SJSA1 (cell line): ENCODE results near the gene SUMO2. TPM values are rescaled to one million over a fixed set of nuclear protein-coding genes. Genes with fewer than 3 reads are reported as not detected.
"Not testable (repeated sequence)": the region's sequence is repeated elsewhere in the genome, so short reads cannot be mapped to it uniquely, and the experiment has no call there.

Source experiments
- DNase-seq, 2 experiments: peaks; one replicate each; pipeline ENCODE4 v3.0.0-alpha.2; 2015 to 2020; ENCODE audit warnings: low spot score in 2 of 2, low read depth in 1 of 2
- H3K27ac ChIP-seq: fragments of 250-450 bp; sonication (Bioruptor Pico); 2 replicates; pipeline ENCODE4 v1.5.1; 2020; ENCODE audit warnings: mild to moderate bottlenecking, moderate library complexity
- H3K27me3 ChIP-seq: fragments of 250-450 bp; sonication (Bioruptor Pico); replicated peaks from 2 replicates; pipeline ENCODE4 v1.5.1; 2020; ENCODE audit warnings: mild to moderate bottlenecking, moderate library complexity
- H3K36me3 ChIP-seq: fragments of 250-450 bp; sonication (Bioruptor Pico); 2 replicates; pipeline ENCODE4 v1.5.1; 2020; ENCODE audit warnings: mild to moderate bottlenecking
- H3K4me1 ChIP-seq: fragments of 250-450 bp; sonication (Bioruptor Pico); replicated peaks from 2 replicates; pipeline ENCODE4 v1.6.1; 2021; ENCODE audit warnings: mild to moderate bottlenecking
- H3K4me3 ChIP-seq: fragments of 250-450 bp; sonication (Bioruptor Pico); 2 replicates; pipeline ENCODE4 v1.5.1; 2020; ENCODE audit warnings: mild to moderate bottlenecking
- H3K9me3 ChIP-seq: fragments of 250-450 bp; sonication (Bioruptor Pico); replicated peaks from 2 replicates; pipeline ENCODE4 v1.5.1; 2020; ENCODE audit warnings: mild to moderate bottlenecking
- total RNA-seq: library from RNA; depleted of rRNA; stranded (reverse); fragments of >200 nt; shearing (Covaris generic); gene quantifications from 2 replicates; pipeline ENCODE4 v1.2.3, GENCODE V29; 2014

The SUMO2 gene
- total RNA-seq, 1 experiment from 2014 or later, result 212 TPM

DNA sequence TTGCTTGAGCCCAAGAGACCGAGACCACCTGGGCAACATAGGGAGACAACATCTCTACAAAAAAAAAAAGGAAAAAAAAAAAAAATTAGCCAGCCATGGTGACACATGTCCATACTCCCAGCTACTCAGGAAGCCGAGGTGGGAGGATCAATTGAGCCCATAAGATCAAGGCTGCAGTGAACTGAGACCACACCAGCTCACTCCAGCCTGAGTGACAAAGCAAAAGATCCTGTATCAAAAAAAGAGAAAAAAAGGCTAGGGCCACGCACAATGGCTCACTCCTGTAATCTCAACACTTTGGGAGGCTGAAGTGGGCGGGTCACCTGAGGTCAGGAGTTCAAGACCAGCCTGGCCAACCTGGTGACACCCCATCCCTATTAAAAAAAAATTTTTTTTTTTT lies 13.8 kb downstream of the SUMO2 start:
- no peak overlapping the region for H3K4me3 ChIP-seq
- DNase-seq, result no peak
- H3K4me1 ChIP-seq, result no peaks in the 10 kb centered on the region
- H3K9me3 ChIP-seq, result no peaks in the 10 kb centered on the region
- H3K36me3 ChIP-seq, result peaks cover 94% of the 10 kb centered on the region
- H3K27me3 ChIP-seq, result no peaks in the 10 kb centered on the region
- H3K27ac ChIP-seq, result no peak overlapping the region

DNA sequence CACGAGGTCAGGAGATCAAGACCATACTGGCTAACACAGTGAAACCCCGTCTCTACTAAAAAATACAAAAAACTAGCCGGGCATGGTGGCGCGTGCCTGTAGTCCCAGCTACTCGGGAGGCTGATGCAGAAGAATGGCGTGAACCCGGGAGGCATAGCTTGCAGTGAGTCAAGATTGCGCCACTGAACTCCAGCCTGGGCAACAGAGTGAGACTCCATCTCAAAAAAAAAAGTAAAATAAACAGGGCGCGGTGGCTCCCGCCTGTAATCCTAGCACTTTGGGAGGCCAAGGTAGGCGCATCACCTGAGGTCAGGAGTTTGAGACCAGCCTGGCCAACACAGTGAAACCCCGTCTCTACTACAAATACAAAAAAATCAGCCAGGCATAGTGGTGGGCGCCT lies 18.2 kb downstream of the SUMO2 start:
- not testable (repeated sequence) for H3K4me1 ChIP-seq, H3K27me3 ChIP-seq, H3K27ac ChIP-seq, DNase-seq, H3K9me3 ChIP-seq, H3K4me3 ChIP-seq
- peaks cover 67% of the 10 kb centered on the region for H3K36me3 ChIP-seq

DNA sequence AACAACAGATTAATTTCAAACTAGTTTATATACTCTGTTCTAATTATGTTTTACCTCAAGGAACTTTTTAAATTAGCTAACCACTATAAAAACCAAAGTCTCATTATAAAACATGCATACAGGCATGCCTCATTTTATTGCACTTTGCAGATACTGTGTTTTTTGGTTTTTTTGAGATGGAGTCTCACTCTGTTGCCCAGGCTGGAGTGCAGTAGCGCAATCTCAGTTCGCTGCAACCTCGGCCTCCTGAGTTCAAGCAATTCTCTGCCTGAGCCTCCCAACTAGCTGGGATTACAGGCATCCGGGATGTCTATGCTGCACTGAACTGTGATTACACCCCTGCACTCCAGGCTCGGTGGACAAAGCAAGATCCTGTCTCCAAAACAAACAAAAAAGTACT lies 19.7 kb downstream of the SUMO2 start:
- Histone ChIP-seq H3K27me3 (no peaks in the 10 kb centered on the region), H3K4me1 (peaks cover 17% of the 10 kb centered on the region), H3K27ac (no peak overlapping the region), H3K4me3 (no peak overlapping the region), H3K36me3 (peaks cover 52% of the 10 kb centered on the region), H3K9me3 (no peaks in the 10 kb centered on the region)
- DNase-seq, result no peak

GRCh38 chr17:75160211-75160610 lies 22.5 kb downstream of the SUMO2 start:
- peaks cover 18% of the 10 kb centered on the region for H3K4me1 ChIP-seq
- no peak overlapping the region for H3K27ac ChIP-seq
- H3K36me3 ChIP-seq, result peaks cover 29% of the 10 kb centered on the region
- no peaks in the 10 kb centered on the region for H3K9me3 ChIP-seq
- no peak for DNase-seq
- no peak overlapping the region for H3K4me3 ChIP-seq
- H3K27me3 ChIP-seq, result no peaks in the 10 kb centered on the region

DNA sequence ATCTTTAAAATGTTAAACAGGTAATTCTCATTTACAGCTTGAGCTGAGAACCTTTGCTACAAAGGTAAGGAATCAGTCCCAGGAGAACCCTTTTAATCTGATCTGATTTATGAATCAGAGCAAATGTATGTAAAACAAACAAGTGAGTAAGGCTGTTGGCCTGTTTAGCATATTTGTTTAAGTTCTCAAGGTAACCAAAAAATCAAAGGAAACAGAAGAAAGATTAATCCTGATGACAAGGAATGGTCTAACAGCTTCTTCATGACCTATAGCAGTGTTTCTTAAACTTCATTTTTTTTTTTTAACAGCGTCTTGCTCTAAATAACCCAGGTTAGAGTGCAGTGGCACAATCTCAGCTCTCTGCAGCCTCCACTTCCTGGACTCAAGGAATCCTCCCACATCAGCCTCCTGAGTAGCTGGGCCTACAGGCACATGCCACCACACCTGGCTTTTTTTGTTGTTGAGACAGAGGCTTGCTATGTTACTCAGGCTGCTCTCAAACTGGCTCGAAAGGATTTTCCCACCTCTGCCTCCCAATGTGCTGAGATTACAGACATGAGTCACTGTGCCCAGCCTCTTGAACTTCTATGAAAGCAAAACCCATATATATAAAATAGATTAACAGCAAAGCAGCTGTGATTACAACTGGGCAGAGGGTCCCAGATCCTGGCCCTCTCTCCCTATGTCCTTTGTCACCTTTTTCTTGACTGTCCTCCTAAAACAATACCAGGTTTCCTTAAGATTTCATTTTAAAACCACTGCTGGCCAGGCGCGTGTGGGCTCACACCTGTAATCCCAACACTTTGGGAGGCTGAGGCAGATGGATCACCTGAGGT lies 23.3 kb downstream of the SUMO2 start:
- peak in 1 of 2 experiments; percentile 37 for DNase-seq
- H3K4me1 ChIP-seq, result peaks cover 24% of the 10 kb centered on the region
- no peak overlapping the region for H3K4me3 ChIP-seq
- no peaks in the 10 kb centered on the region for H3K27me3 ChIP-seq
- no peaks in the 10 kb centered on the region for H3K9me3 ChIP-seq
- peak overlapping the region; percentile 29 for H3K27ac ChIP-seq
- peaks cover 22% of the 10 kb centered on the region for H3K36me3 ChIP-seq

GRCh38 chr17:75158480-75158879 lies 24.3 kb downstream of the SUMO2 start:
- Histone ChIP-seq H3K4me1 (peaks cover 24% of the 10 kb centered on the region), H3K36me3 (peaks cover 22% of the 10 kb centered on the region)
- not testable (repeated sequence) for H3K27ac ChIP-seq, H3K27me3 ChIP-seq, H3K9me3 ChIP-seq, DNase-seq, H3K4me3 ChIP-seq

DNA sequence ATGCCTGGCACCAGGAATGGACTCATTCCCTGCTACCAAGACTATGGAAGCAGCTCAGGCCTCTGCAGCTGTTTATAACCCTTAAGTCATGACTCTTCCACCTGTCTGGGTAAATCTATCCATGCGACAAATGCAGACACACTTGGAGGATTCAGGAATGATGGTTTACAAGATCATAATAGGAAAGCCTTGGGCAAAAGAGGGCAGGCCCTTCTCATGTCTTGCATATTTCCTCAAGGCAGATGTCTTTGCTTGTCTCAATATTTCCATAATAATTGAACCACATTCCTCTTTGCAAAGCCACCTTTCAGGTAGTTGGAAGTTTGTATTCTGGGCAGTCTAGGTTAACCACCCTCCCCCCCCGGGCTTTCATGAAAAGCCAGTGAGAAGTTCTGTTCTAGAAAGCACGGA lies 27.6 kb downstream of the SUMO2 start:
- no peaks in the 10 kb centered on the region for H3K27me3 ChIP-seq
- DNase-seq, result no peak
- no peak overlapping the region for H3K4me3 ChIP-seq
- H3K4me1 ChIP-seq, result peaks cover 34% of the 10 kb centered on the region
- peaks cover 19% of the 10 kb centered on the region for H3K36me3 ChIP-seq
- no peak overlapping the region for H3K27ac ChIP-seq
- H3K9me3 ChIP-seq, result no peaks in the 10 kb centered on the region

- Histone ChIP-seq H3K4me1 (peaks cover 29% of the 10 kb centered on the region), H3K9me3 (no peaks in the 10 kb centered on the region), H3K27ac (peak within 1 kb of the TSS; percentile 63), H3K4me3 (peak within 1 kb of the TSS; percentile 87), H3K36me3 (peaks cover 24% of the 10 kb centered on the region), H3K27me3 (no peaks in the 10 kb centered on the region)
- peak; percentile 99 to 100 for DNase-seq
Measured at GRCh38 chr17:75154195-75155106, 28.3 kb downstream of the SUMO2 start, which contains the start of gene JPT1. Gene JPT1 (minus strand): TSS chr17:75154512. CDS start chr17:75154397, 115 bp downstream.

- peak overlapping the region; percentile 87 for H3K4me3 ChIP-seq
- H3K27ac ChIP-seq, result peak overlapping the region; percentile 63
Measured at GRCh38 chr17:75153780-75154194, 29.0 kb downstream of the SUMO2 start.

DNA sequence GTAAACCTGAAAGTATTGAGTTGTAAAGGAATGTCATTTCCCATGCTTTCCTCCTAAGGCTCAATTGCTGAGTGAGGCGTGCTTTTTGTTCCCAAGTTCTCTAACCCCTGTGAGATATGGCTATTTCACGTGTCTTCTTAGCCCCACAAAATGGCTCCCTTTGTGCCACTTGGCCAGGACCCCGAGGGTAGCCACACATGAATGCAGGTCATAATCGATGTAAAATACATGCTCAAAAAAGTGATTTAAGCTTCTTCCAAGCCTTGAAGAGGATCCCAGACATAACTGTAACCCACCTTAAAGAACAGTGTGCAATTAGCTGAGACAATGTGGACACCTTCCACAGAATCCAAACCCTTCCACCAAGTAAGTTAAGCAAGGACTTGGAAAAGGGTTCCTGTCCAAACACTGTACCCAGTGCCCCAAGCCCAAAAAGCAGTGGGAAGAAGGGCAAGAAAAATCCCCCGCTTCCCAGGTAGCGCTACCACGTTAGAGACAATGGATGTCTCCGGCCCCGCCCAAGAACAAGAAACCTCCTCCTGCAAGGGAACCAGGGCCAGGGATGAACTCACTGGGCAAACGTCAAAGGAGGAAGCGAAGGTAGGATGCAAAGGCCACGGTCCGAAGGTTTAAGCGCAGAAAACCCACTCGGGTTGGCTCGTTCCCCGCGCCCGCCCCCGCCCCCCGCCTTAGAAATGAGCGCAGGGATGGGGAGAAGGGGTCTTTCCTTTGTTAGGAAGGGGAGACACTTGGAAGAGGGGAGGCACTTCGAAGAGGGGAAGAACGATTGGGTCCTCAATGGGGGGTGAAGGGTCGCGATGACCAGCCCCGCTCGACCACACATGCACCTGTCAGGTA lies 29.6 kb downstream of the SUMO2 start:
- peak overlapping the region; percentile 63 for H3K27ac ChIP-seq
- H3K9me3 ChIP-seq, result no peaks in the 10 kb centered on the region
- DNase-seq, result peak in 1 of 2 experiments; percentile 35
- H3K27me3 ChIP-seq, result no peaks in the 10 kb centered on the region
- H3K4me1 ChIP-seq, result peaks cover 17% of the 10 kb centered on the region
- H3K4me3 ChIP-seq, result peak overlapping the region; percentile 87
- peaks cover 37% of the 10 kb centered on the region for H3K36me3 ChIP-seq

More at GRCh38 chr17:75153780-75154194, 29.0 kb downstream of the SUMO2 start:
- peaks cover 30% of the 10 kb centered on the region for H3K36me3 ChIP-seq
- DNase-seq, result peak in 1 of 2 experiments; percentile 53
- peaks cover 22% of the 10 kb centered on the region for H3K4me1 ChIP-seq
- H3K27me3 ChIP-seq, result no peaks in the 10 kb centered on the region
- H3K9me3 ChIP-seq, result no peaks in the 10 kb centered on the region

- no peak overlapping the region for H3K27ac ChIP-seq
- DNase-seq, result no peak
Measured at GRCh38 chr17:75152523-75152921, 30.2 kb downstream of the SUMO2 start.

DNA sequence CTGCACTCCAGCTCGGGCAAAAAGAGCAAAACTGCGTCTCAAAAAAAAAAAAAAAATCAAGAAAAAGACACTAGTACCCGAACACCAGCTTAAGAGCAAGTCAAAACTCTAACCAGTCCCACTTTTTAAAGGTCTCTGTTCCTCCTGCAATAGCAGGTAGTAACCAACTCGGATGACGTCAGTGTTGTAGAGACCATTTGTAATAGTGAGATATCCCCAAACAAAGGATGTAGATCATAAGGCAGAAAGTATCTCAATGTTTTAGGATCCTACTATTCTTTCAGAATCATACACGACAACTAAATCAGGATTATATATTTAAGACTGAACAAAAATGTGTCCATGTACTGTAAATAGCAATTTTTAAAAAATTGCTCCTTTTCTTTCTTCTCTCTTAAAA lies 30.8 kb downstream of the SUMO2 start:
- no peak overlapping the region for H3K27ac ChIP-seq
- H3K36me3 ChIP-seq, result peaks cover 46% of the 10 kb centered on the region
- no peaks in the 10 kb centered on the region for H3K27me3 ChIP-seq
- H3K9me3 ChIP-seq, result no peaks in the 10 kb centered on the region
- no peak for DNase-seq
- peaks cover 17% of the 10 kb centered on the region for H3K4me1 ChIP-seq
- H3K4me3 ChIP-seq, result no peak overlapping the region

More at GRCh38 chr17:75152523-75152921, 30.2 kb downstream of the SUMO2 start:
- H3K4me3 ChIP-seq, result peak overlapping the region; percentile 87
- no peaks in the 10 kb centered on the region for H3K27me3 ChIP-seq
- H3K4me1 ChIP-seq, result peaks cover 17% of the 10 kb centered on the region
- H3K9me3 ChIP-seq, result no peaks in the 10 kb centered on the region
- H3K36me3 ChIP-seq, result peaks cover 43% of the 10 kb centered on the region
